Breast epithelium (tissue), 4 donors: ENCODE data around the gene TPPP. TPM values are rescaled to one million over a fixed set of nuclear protein-coding genes. Genes with fewer than 3 reads are reported as not detected.
"Not testable (repeated sequence)": the region's sequence is repeated elsewhere in the genome, so short reads cannot be mapped to it uniquely, and the experiment has no call there.

Experiments
- DNase-seq, 2 donors: peaks; one replicate each; pipeline ENCODE4 v3.0.0-alpha.2; 2019; ENCODE audit warnings: low spot score in 2 of 2
- H3K27ac ChIP-seq, 2 donors: fragments of 200-600 bp; sonication (generic) in 1 of 2; one replicate each; pipeline ENCODE4 v1.5.1; 2016 to 2019; ENCODE audit warnings: mild to moderate bottlenecking in 1 of 2
- H3K27me3 ChIP-seq, 2 donors: fragments of 200-600 bp; sonication (generic) in 1 of 2; one replicate each; pipeline versions ENCODE4 v1.5.1 to v1.6.0; 2017 to 2019; ENCODE audit warnings: control low read depth in 1 of 2, mild to moderate bottlenecking in 1 of 2
- H3K36me3 ChIP-seq: fragments of 200-600 bp; one replicate; pipeline ENCODE4 v1.5.1; 2019
- H3K4me1 ChIP-seq, 2 donors: fragments of 200-600 bp; sonication (generic); one replicate each; pipeline ENCODE4 v1.5.1; 2016 to 2019; ENCODE audit warnings: control low read depth in 1 of 2
- H3K4me3 ChIP-seq, 3 donors: fragments of 200-600 bp; sonication (generic); 1 replicate in 2 of 3; 2 replicates in 1 of 3; pipeline ENCODE4 v1.5.1; 2016 to 2019; ENCODE audit warnings: mild to moderate bottlenecking in 3 of 3, moderate library complexity in 2 of 3
- H3K9me3 ChIP-seq, 2 donors: fragments of 200-600 bp; sonication (generic) in 1 of 2; one replicate each; pipeline ENCODE4 v1.5.1; 2016 to 2019; ENCODE audit warnings: control low read depth in 1 of 2
- CTCF ChIP-seq, 3 donors: fragments of 450-650 bp; IDR thresholded peaks; one replicate each; pipeline ENCODE4 v1.5.1; 2016 to 2017; ENCODE audit warnings: antibody characterized with exemption in 3 of 3, mild to moderate bottlenecking in 3 of 3, moderate library complexity in 3 of 3
- POLR2A ChIP-seq: fragments of 450-650 bp; IDR thresholded peaks from one replicate; pipeline ENCODE4 v1.6.1; 2016; ENCODE audit warnings: antibody characterized with exemption, mild to moderate bottlenecking, moderate library complexity
- POLR2AphosphoS5 ChIP-seq, 3 donors: sonication (generic); formaldehyde crosslinking; IDR thresholded peaks; one replicate each; pipeline ENCODE4 v1.6.1; 2017; ENCODE audit warnings: antibody characterized with exemption in 3 of 3
- intact Hi-C: fragments of 100-400 bp; cut with DNase I; formaldehyde crosslinking; loops from one replicate; pipeline ENCODE4 v1.15.1; 2023; ENCODE audit warnings: low total_unique reads
- total RNA-seq, 3 donors: library from RNA; depleted of rRNA; stranded (reverse); fragments of >200 nt; gene quantifications; one replicate each; pipeline ENCODE4 v1.1.0, GENCODE V29; 2016

TPPP gene
- total RNA-seq, 3 donors from 2014 or later: 2.9 to 4.3 (median 3.4) TPM

DNA sequence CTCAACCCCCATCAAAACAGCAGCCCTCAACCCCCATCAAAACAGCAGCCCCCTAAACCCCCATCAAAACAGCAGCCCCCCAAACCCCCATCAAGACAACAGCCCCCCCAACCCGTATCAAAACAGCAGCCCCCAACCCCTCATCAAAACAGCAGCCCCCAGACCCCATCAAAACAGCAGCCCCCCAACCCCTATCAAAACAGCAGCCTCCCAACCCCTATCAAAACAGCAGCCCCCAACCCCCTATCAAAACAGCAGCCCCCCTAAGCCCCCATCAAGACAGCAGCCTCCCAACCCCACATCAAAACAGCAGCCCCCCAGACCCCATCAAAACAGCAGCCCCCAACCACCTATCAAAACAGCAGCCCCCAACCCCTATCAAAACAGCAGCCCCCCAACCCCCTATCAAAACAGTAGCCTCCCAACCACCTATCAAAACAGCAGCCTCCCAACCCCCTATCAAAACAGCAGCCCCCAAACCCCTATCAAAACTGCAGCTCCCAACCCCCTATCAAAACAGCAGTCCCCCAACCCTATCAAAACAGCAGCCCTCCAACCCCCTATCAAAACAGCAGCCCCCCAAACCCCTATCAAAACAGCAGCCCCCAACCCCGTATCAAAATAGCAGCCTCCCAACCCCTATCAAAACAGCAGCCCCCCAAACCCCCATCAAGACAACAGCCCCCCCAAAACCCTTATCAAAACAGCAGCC, 1.2 kb downstream of the TPPP start:
- DNase-seq: no peak
- TF ChIP-seq POLR2A (no peak), CTCF (IDR thresholded peaks at IDR 0.05) (no peak), POLR2AphosphoS5 (IDR thresholded peaks at IDR 0.05) (no peak)
- no peaks in the 10 kb centered on the region for H3K9me3 ChIP-seq
- H3K36me3 ChIP-seq: no peaks in the 10 kb centered on the region
- intact Hi-C loops: no loop called here
- peak overlapping the region; percentile 49 to 86 (median 58) for H3K4me3 ChIP-seq
- H3K27ac ChIP-seq: no peak overlapping the region
- no peaks in the 10 kb centered on the region for H3K4me1 ChIP-seq
- no peaks in the 10 kb centered on the region for H3K27me3 ChIP-seq

- H3K27ac ChIP-seq, intact Hi-C loops, H3K4me1 ChIP-seq, H3K36me3 ChIP-seq, DNase-seq, H3K27me3 ChIP-seq, H3K9me3 ChIP-seq: not testable (repeated sequence)
- H3K4me3 ChIP-seq: peak overlapping the region in 1 of 3 donors; percentile 47
Observed at GRCh38 chr5:691049-691448, 2.1 kb downstream of the TPPP start.

GRCh38 chr5:690293-690692, 2.9 kb downstream of the TPPP start:
- intact Hi-C loops, H3K36me3 ChIP-seq, H3K4me3 ChIP-seq, H3K27me3 ChIP-seq, DNase-seq, H3K9me3 ChIP-seq, H3K4me1 ChIP-seq, H3K27ac ChIP-seq: not testable (repeated sequence)

- intact Hi-C loops, H3K27me3 ChIP-seq, H3K9me3 ChIP-seq, H3K36me3 ChIP-seq, DNase-seq, H3K4me3 ChIP-seq, H3K4me1 ChIP-seq, H3K27ac ChIP-seq: not testable (repeated sequence)
Observed at GRCh38 chr5:688348-689010, 4.7 kb downstream of the TPPP start.

GRCh38 chr5:686936-687335, 6.2 kb downstream of the TPPP start:
- intact Hi-C loops, H3K27ac ChIP-seq, H3K4me1 ChIP-seq, DNase-seq, H3K9me3 ChIP-seq, H3K36me3 ChIP-seq, H3K4me3 ChIP-seq, H3K27me3 ChIP-seq: not testable (repeated sequence)

DNA sequence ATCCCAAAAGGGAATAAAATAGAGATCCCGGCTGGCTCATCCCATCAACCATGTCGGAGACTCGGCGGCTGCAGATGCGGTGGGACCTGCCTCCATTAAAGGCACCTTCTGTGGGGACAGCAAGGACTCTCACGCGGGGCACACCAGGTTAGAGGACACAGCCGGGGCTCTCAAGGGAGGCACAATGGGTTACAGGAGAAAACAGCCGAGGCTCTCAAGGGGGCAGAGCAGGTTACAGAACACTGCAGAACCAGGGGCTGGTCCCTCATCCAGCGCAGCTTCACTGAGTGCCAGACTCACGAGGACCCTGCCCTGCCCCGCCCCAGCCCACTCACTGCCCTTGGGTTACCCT, 7.0 kb downstream of the TPPP start:
- DNase-seq, H3K9me3 ChIP-seq, H3K36me3 ChIP-seq, H3K4me3 ChIP-seq, intact Hi-C loops, H3K4me1 ChIP-seq, H3K27me3 ChIP-seq, H3K27ac ChIP-seq: not testable (repeated sequence)

- Histone ChIP-seq H3K9me3 (no peaks in the 10 kb centered on the region), H3K4me1 (no peaks in the 10 kb centered on the region), H3K27ac (no peak overlapping the region), H3K4me3 (no peak overlapping the region), H3K36me3 (no peaks in the 10 kb centered on the region), H3K27me3 (no peaks in the 10 kb centered on the region)
- intact Hi-C loops: no loop called here
- DNase-seq: no peak
- no peak for TF ChIP-seq POLR2AphosphoS5 (IDR thresholded peaks at IDR 0.05)
- TF ChIP-seq CTCF (IDR thresholded peaks at IDR 0.05): no peak
- no peak for TF ChIP-seq POLR2A
Observed at GRCh38 chr5:685262-686171, 7.6 kb downstream of the TPPP start.
